HL-60/S4 (cell line): ENCODE data around the gene EFCAB3.
"Not testable (repeated sequence)": the region's sequence is repeated elsewhere in the genome, so short reads cannot be mapped to it uniquely, and the experiment has no call there.

Source experiments
- in situ Hi-C: fragments of 300-500 bp; cut with MboI; formaldehyde crosslinking; loops from 2 replicates; pipeline ENCODE4 v1.14.3; 2022; ENCODE audit warnings: low sequenced_read_pairs

The EFCAB3 gene

DNA sequence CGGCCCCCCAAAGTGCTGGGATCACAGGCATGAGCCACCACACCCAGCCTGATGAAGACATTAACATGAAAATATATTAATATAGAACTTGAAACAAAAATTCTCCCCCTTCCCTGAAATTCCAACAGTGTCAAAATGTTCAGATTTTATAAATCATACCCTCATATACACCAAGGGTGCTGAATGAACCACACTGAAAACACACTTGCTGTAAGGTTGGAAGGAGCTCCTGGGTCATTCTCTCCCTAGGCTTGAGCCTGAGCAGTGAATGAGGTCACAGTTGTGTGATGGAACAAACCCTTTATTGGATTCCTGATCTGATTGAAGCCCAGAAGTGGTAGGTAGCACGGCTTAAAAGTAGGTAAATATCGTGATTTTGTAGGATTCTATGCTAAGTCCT is at the start of gene EFCAB3:
EFCAB3 (plus strand) TSS at position 301 of the 400 bp plus-strand sequence. CDS start 2,427 bp downstream, outside the sequence.
- in situ Hi-C loops, result no loop called here

DNA sequence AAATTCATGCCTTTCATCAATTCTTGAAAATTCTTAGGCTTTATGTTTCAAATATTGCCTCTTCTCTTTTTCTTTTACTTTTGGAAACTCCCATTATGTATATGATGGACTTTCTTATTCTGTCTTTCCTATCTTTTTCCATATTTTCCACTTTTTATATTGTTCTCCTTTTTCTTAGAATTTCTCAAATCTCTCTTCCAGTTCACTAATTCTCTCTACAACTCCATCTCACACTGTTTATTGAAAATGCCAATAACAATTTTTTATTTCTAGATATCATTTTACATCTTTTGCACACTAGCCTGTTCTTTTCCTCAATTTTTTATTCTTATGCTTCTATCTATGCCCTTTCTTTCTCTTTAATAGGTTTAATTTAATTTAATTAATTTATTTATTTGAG is 43.8 kb upstream of the EFCAB3 start:
- in situ Hi-C loops, result no loop called here

DNA sequence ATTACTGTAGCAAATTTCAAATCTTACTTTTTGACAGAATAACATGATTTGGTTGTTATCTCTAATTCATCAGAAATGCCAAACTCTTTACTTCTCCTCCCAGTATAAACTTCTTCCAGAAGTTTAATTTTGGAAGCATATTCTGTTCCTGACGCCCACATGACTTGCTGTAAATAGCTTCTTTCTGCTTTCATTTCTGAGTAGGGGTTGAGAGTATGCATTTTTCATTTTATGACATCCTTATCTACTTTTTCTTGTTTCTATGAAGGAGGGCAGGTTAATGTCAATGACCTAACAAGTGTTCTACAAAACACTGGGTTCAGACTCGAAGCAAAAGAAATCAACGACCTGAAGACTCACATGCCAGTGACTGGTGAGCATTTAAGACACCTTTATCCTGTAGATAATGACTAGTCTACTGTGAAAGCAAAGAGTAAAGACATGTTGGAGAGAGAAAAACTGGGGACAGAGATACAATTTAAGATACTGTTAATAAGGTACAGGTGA is 36.5 kb upstream of the EFCAB3 start:
- in situ Hi-C loops, result no loop called here

DNA sequence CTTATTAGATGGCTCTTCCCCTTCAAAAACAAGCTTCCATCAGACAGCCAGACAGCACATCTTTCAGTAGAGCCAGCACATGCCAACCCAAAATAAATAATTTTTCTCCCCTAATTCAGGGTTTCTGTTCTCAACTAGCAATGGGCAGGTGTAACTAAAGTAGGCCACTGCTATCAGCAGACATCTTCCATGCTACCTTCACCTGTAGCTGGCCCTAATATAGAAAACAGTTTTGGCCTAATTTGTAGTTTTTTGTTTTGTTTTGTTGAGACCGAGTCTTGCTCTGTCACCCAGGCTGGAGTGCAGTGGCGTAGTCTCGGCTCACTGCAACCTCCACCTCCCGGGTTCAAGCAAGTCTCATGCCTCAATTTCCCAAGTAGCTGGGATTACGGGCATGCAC is 29.2 kb upstream of the EFCAB3 start:
- in situ Hi-C loops, result no loop called here

DNA sequence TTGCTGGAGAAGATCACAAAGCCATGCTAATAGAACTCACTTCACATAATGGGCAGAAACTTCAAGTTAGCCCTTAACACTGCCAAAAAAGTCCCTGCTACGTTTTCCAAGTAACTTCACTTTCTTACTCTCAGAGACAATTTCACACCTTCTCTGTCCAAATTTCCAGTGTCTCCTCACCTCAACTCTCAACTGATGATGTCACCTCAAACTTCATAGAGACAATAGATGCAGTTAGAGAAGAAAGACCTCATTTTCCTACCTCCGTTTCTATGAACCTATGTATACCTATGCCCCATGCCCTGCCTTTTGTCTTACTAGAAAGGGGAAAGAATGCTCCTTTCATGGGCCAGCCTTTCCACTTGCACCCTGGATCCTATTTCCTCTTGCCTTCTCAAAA is 14.2 kb upstream of the EFCAB3 start:
- in situ Hi-C loops, result no loop called here

DNA sequence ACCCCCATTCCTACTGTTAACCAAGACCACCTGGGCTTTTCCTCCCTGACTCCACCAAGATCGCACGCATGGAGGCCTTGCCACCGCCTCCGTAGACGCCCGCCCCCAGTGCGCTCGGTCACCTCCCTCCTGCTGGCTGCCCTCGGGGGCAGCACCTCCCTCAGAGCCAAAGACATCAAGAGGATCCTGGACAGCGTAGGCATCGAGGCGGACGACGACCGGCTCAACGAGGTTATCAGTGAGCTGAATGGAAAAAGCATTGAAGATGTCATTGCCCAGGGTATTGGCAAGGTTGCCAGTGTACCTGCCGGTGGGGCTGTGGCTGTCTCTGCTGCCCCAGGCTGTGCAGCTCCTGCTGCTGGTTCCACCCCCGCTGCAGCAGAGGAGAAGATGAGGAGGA is 1.2 kb downstream of the EFCAB3 start:
- in situ Hi-C loops, result no loop called here

DNA sequence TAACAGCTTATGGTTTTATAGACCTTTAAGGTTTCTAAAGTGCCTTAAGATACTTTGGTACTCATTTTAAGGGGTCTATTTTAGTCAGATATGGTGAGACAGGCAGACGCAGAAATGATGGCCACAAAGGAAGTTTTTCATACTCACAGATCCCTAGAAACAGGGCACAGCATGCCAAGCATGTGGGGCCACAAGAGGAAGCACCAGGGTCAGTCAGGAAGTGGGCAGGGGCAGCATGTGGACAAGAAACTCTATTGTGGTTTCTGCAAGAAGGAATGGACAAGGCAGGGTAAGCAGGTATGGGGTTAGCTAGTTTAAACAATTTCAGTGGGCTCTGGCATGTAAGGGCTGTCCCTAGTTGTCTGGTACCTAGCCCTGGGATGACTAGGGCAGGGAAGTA is 8.5 kb downstream of the EFCAB3 start:
- in situ Hi-C loops, result no loop called here

DNA sequence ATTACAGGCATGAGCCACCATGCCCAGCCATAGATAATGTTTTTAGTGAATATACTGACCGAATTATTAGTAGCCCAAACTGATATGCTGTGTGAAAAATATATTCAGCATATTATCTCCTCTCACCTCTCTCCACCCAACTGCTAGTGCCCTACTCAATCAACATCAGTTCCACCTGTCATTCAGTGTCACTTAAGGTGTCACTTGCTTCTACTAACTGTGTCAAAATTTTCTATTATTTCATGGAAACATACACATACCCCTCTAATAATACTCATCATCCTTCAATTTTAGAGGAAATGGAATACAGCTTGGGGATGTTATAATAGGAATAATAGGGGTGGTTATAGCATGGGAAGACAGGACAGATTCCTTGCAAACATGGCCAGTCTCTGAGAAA is 12.6 kb downstream of the EFCAB3 start:
- in situ Hi-C loops, result no loop called here

DNA sequence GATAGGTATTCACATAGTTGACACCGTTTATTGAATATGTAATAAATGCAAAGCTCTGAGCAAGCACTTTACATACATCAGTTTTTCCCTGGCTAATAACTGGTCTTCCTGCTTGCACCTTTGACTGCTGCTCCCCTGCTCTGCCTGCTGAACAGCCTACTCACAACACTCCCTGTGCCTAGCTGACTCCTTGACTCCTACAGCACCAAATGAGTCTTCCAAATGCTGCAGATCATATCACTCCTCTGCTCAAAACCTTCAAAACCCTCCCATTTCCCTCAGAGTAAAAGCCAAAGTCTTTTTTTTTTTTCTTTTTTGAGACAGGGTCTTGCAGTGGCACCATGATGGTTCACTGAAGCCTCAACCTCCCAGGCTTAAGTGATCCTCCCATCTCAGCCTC is 18.5 kb downstream of the EFCAB3 start:
- in situ Hi-C loops, result no loop called here

DNA sequence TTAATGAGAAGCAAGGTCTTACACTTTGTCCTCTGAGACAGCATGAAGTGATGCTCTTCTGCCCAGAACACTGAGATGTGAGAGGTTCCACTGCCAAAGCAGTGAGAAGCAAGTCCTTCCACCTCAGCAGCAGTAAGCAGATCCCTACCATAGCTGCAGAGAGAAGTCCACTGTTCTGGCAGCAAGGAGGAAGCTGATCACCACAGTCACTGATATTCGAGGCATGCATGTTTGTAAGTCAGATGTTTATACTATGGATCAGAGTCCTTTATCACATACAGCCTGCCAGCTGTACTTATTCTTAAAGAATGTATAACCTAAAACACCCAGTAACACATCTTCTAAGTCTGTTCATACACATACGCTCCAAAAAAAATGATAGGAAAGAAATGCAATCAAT is 25.1 kb downstream of the EFCAB3 start:
- in situ Hi-C loops, result no loop called here

DNA sequence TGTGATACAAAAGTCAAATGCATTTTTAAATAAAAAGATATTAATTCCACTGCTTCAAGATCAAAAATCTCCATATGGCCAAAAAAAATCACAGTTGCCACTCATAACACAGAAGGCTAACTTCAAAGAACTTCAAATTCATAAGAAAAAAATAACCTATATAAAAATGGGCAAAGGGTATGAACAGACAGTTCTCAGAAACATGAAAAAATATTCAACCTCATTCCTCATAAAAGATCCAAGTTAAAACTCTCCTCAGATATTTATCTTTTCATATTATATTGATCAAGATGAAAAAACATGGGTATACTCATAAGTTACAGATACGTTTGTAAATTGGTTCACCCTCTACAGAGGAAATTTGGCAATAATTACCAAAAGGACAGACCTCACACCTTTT is 32.7 kb downstream of the EFCAB3 start:
- in situ Hi-C loops, result not testable (repeated sequence)

DNA sequence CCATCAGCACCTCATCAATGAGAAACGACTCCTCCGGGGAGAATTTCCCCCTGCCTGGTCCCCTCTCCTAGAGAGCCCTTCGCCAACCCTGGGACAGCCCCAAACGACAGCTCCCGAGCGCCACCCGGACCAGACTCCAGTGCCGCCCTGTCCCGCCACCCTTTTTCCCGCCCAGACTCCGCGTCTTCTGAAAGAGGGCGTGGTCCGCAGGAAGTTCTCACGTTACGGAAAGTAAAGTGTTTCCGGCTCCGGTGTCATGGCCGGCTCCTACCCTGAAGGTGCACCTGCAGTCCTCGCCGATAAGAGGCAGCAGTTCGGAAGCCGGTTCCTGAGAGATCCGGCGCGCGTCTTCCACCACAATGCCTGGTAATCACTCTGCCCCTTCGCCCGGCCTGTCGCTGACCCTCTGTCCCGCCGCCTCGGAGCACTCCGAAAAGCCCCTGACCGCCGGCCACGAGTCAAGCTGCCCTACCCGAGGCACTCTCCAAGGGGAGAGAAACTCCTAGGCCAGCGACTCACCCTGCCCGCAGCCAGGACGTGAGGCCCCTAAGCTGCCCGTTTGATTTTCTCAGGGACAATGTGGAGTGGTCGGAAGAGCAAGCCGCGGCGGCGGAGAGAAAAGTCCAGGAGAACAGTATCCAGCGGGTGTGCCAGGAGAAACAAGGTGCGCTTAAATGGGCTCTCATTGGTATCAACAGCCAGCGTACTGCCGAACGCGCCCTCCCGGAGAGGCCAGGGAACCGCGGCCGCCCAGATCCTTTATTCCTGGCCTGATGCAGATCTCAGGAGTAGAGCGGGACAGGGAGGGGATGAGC is 43.5 kb downstream of the EFCAB3 start, which contains the start of gene METTL2A:
METTL2A (plus strand) TSS at position 251 of the 815 bp plus-strand sequence; CDS start at position 257, 6 bp downstream.
- in situ Hi-C loops, result not testable (repeated sequence)

DNA sequence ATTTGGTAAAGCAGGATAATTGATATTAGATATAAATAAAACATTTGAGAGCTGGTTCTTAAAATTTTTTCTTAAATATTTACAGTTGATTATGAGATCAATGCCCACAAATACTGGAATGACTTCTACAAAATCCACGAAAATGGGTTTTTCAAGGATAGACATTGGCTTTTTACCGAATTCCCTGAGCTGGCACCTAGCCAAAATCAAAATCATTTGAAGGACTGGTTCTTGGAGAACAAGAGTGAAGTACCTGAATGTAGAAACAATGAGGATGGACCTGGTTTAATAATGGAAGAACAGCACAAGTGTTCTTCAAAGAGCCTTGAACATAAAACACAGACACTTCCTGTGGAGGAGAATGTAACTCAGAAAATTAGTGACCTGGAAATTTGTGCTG is 45.9 kb downstream of the EFCAB3 start:
- in situ Hi-C loops, result not testable (repeated sequence)

DNA sequence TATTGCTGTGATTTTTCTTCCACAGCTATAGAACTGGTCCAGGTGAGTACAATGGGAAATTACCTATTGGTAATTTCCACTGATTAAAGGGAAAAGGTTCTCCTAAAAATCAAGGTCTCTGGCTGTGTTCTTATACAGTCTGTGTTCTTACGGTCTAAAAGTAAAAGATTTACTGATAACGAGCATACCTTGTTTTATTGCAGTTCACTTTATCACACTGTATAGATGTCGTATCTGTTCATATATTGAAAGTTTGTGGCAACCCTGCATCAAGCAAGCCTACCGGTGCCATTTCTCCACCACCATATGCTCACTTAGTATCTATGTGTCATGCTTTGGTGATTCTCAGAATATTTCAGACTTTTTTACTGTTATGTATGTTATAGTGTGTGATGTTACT is 54.9 kb downstream of the EFCAB3 start:
- in situ Hi-C loops, result not testable (repeated sequence)

DNA sequence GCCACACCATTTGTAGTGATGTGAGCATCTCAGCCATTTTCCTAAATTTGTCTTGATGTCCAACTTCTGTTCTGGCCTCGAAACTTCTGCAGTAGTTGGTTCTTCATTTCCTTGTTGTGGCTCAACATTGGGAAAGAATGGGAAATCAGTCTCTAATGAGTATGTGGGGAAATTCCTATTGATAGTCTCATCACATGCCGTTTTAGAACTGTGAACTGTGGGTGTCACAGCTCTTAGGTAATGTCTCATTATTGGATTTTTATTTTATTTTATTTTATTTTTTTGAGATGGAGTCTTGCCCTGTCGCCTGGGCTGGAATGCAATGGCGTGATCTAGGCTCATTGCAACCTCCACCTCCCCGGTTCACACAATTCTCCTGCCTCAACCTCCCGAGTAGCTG is 60.8 kb downstream of the EFCAB3 start:
- in situ Hi-C loops, result not testable (repeated sequence)

DNA sequence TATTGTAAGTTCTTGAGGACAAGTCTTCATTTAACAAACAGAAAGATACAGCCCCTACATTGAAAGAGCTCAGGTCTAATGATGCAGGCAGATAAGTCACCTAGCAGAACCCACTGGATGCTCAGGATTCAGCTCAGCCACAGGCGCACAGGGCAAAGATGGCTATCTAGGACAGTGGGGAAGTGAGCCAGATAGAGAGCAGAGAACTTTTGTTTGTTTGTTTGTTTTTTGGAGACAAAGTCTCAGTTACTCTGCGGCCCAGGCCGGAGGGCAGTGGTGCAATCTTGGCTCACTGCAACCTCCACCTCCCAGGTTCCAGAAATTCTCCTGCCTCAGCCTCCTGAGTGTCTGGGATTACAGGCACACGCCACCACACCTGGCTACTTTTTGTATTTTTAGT is 63.7 kb downstream of the EFCAB3 start:
- in situ Hi-C loops, result no loop called here

DNA sequence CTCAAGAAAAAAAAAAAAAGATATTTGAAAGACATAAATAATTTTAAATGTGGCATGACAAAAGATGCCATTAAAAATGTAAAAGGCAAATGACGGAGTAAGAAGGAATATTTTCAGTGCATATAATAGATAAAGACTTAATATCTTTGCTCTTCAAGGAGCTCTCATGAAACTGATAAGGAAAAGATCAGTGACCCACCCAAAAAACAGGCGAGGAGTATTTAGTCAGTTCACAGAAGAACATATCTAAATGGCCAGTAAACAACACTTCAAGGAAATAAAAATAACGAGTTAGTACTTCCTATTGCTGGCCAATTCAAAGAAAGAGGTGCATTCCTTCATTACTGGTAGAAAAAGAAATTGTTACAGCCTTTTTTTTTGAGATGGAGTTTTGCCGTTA is 65.4 kb downstream of the EFCAB3 start:
- in situ Hi-C loops, result not testable (repeated sequence)

DNA sequence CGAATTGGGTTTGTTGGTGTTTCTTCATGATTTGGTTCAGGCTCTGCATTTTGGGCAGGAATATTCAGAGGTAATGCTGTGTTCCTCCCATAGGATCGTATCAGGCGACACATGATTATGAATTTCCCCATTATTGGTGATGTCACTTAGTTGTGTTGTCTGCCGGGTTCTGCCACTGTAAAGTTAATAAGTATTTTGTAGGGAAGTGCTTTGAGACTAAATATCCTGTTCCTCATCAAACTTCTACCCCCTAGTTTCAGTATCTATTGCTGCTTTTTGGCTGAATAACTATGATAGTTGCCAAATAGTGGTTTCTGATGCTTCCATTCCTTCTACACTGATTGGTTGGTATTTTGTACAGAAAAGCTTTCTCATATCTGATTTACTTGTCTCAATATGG is 71.8 kb downstream of the EFCAB3 start:
- in situ Hi-C loops, result not testable (repeated sequence)

DNA sequence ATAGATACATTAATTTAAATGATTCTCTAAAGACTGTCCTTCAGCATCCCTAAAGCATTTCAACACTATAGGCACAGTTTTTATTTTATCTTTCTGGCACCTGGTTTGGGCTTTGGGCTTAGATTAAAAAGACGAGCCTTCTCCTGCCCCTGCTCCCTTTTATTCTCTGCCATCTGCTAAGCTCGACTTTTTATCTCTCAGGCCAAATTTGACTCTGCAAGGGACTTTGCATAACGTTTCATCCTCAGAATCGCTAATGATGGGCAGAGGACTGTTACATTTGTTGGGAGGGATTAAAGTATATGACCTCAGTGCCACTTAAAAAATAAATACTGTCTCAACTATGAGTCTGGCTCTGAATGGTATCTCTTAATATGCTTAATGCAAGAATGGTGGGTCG is 72.7 kb downstream of the EFCAB3 start:
- in situ Hi-C loops, result not testable (repeated sequence)

DNA sequence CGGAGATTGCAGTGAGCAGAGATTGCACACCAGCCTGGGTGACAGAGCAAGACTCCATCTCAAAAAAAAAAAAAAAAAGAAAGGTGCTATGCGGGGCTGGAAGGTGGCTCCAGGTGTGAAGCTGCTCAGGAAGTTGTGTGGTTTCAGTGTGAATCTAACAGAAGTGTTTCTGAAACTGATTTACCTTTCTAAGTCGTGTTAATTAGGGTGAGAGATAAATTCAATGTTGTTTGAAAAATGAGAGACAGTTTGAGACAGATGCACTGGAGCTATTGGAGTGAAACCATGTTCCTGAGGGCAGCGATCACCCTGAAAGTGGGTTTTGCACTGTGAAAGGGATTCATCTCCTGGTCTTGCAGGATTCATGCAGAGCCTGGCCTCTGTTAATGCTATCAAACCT is 73.3 kb downstream of the EFCAB3 start:
- in situ Hi-C loops, result not testable (repeated sequence)

DNA sequence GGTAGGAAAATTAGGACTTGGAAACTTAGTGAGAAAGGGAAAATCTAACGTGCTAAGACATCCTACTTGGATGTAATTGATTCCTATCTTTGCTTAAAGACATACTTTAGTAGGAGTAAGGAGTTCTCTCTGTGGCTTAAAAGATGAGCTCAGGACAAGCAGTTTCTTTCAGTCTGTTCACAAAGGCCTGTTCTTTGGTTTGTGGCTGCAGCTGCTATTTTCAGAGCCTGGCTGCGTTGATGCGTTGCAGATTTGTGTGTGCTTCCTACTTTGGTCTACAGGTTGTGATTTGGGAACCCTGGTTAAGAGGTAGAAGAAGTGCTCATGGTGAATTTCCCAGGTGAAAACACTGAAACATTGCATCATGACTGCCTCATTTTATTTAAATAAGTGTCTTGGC is 73.8 kb downstream of the EFCAB3 start:
- in situ Hi-C loops, result not testable (repeated sequence)

DNA sequence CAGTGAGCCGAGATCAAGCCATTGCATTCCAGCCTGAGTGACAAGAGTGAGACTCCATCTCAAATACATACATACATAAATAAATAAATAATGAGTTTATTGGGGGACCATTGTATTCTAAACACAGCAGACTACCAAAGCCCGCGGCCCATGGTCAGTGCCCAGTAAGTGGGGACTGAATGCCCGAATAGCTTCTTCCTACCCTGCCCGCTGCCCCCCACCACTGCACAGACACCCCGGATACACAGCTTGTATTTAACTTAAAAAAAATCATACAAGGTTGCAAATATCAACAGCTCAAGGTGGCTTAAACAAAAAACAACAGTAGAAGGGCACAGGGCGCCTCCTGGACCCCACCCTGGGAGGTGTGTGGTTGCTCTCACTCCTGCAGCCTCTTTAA is 75.7 kb downstream of the EFCAB3 start:
- in situ Hi-C loops, result no loop called here

DNA sequence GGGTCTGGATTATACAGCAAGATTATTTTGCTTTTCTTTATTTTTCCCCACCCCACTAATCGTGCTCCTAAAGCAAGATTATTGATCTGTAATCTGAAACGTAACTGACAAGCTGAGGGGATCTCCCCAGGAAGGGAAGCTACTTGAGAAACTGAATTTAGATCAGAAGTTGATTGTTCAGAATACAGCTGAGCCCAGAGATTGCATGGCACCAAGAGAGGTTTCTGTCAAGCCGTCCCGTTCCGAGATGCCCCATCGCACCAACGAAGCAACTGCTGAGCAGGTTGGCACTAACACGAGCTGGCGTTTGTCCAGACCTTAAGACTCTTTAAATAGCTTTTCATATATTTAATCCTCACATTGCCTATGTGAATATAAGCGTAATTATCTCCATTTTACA is 78.1 kb downstream of the EFCAB3 start:
- in situ Hi-C loops, result not testable (repeated sequence)
